Peyer's patch (tissue), 4 donors: ENCODE data around the gene TACO1. TPM values are rescaled to one million over a fixed set of nuclear protein-coding genes. Genes with fewer than 3 reads are reported as not detected.
A peak's percentile ranks its signal among the peaks of the same experiment; 100 is the strongest.

Experiments used
- DNase-seq, 3 donors: peaks; one replicate each; pipeline ENCODE4 v3.0.0-alpha.2; 2017 to 2019
- H3K27ac ChIP-seq, 4 donors: fragments of 200-600 bp; sonication (generic); one replicate each; pipeline ENCODE4 v1.5.1; 2016 to 2019
- H3K27me3 ChIP-seq, 2 donors: fragments of 200-600 bp; sonication (generic); one replicate each; pipeline ENCODE4 v1.5.1; 2019
- H3K36me3 ChIP-seq, 3 donors: fragments of 200-600 bp; sonication (generic); one replicate each; pipeline ENCODE4 v1.5.1; 2016 to 2019
- H3K4me1 ChIP-seq, 4 donors: fragments of 200-600 bp; sonication (generic); one replicate each; pipeline ENCODE4 v1.5.1; 2016 to 2019
- H3K4me3 ChIP-seq, 4 donors: fragments of 200-600 bp; sonication (generic); 1 replicate in 3 of 4; 2 replicates in 1 of 4; pipeline ENCODE4 v1.5.1; 2016 to 2019; ENCODE audit warnings: mild to moderate bottlenecking in 1 of 4
- H3K9me3 ChIP-seq, 4 donors: fragments of 200-600 bp; sonication (generic); one replicate each; pipeline ENCODE4 v1.5.1; 2016 to 2019; ENCODE audit warnings: mild to moderate bottlenecking in 1 of 4
- POLR2A ChIP-seq, 2 donors: fragments of 450-650 bp; IDR thresholded peaks; one replicate each; pipeline ENCODE4 v1.5.1; 2017; ENCODE audit warnings: antibody characterized with exemption in 2 of 2, mild to moderate bottlenecking in 2 of 2, moderate library complexity in 2 of 2
- total RNA-seq, 4 donors: library from RNA; depleted of rRNA; stranded (reverse); fragments of >200 nt; gene quantifications; one replicate each; pipeline ENCODE4 v1.1.0, GENCODE V29; 2016
- TF ChIP-seq, protein P1 (sequence below), 6 experiments: fragments of 450-650 bp in 4 of 6; fragments of 200-600 bp in 2 of 6; sonication (generic) in 1 of 6; IDR thresholded peaks; one replicate each; pipeline ENCODE4 v1.5.1; 2017 to 2019; ENCODE audit warnings: antibody characterized with exemption in 6 of 6, mild to moderate bottlenecking in 3 of 6, moderate library complexity in 1 of 6

The TACO1 gene
- total RNA-seq, 4 donors from 2014 or later = 12.4 to 38.7 (median 36.0) TPM

GRCh38 chr17:63596856-63597586 is 3.7 kb upstream of the TACO1 start:
- Histone ChIP-seq H3K9me3 (no peaks in the 10 kb centered on the region), H3K36me3 (peaks cover 0 to 10% (median 0%) of the 10 kb centered on the region in 3 donors), H3K27ac (no peak overlapping the region), H3K4me1 (peaks cover 0 to 15% (median 3%) of the 10 kb centered on the region in 4 donors), H3K27me3 (no peaks in the 10 kb centered on the region), H3K4me3 (no peak overlapping the region)
- no peak for DNase-seq
- TF ChIP-seq, protein P1, sequence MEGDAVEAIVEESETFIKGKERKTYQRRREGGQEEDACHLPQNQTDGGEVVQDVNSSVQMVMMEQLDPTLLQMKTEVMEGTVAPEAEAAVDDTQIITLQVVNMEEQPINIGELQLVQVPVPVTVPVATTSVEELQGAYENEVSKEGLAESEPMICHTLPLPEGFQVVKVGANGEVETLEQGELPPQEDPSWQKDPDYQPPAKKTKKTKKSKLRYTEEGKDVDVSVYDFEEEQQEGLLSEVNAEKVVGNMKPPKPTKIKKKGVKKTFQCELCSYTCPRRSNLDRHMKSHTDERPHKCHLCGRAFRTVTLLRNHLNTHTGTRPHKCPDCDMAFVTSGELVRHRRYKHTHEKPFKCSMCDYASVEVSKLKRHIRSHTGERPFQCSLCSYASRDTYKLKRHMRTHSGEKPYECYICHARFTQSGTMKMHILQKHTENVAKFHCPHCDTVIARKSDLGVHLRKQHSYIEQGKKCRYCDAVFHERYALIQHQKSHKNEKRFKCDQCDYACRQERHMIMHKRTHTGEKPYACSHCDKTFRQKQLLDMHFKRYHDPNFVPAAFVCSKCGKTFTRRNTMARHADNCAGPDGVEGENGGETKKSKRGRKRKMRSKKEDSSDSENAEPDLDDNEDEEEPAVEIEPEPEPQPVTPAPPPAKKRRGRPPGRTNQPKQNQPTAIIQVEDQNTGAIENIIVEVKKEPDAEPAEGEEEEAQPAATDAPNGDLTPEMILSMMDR (IDR thresholded peaks at IDR 0.05) = no peak
- no peak for TF ChIP-seq POLR2A (IDR thresholded peaks at IDR 0.05)

DNA sequence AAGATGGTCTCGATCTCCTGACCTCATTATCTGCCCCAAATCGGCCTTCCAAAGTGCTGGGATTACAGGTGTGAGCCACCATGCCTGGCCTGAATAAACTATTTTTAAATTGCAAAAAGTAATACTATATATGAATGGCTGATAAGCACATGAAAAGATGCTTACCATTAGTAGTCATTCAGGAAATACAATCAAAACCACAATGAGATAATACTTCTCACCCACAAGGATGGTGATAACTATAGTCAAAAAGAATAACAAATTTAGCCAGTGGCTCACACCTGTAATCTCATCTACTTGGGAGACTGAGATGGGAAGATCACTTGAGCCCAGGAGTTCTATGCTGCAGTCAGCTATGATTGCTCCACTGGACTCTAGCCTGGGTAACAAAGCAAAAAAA is 2.4 kb upstream of the TACO1 start:
- H3K4me3 ChIP-seq = no peak overlapping the region
- peaks cover 0 to 1% (median 0%) of the 10 kb centered on the region in 3 donors for H3K36me3 ChIP-seq
- no peak for DNase-seq
- TF ChIP-seq, protein P1 (IDR thresholded peaks at IDR 0.05) = no peak
- TF ChIP-seq POLR2A (IDR thresholded peaks at IDR 0.05) = no peak
- peaks cover 0 to 15% (median 3%) of the 10 kb centered on the region in 4 donors for H3K4me1 ChIP-seq
- no peak overlapping the region for H3K27ac ChIP-seq
- H3K9me3 ChIP-seq = no peaks in the 10 kb centered on the region
- H3K27me3 ChIP-seq = no peaks in the 10 kb centered on the region

- Histone ChIP-seq H3K4me3 (peak overlapping the region; percentile 78 to 98 (median 84)), H3K9me3 (no peaks in the 10 kb centered on the region), H3K27me3 (no peaks in the 10 kb centered on the region), H3K4me1 (peaks cover 0 to 15% (median 3%) of the 10 kb centered on the region in 4 donors), H3K36me3 (peaks cover 0 to 32% (median 0%) of the 10 kb centered on the region in 3 donors), H3K27ac (peak overlapping the region; percentile 82 to 95 (median 86))
- TF ChIP-seq, protein P1 (IDR thresholded peaks at IDR 0.05) = no peak
- no peak for TF ChIP-seq POLR2A (IDR thresholded peaks at IDR 0.05)
- peak in 2 of 3 donors; percentile 66 to 75 for DNase-seq
Measured at GRCh38 chr17:63601439-63602371, 1.0 kb downstream of the TACO1 start.

DNA sequence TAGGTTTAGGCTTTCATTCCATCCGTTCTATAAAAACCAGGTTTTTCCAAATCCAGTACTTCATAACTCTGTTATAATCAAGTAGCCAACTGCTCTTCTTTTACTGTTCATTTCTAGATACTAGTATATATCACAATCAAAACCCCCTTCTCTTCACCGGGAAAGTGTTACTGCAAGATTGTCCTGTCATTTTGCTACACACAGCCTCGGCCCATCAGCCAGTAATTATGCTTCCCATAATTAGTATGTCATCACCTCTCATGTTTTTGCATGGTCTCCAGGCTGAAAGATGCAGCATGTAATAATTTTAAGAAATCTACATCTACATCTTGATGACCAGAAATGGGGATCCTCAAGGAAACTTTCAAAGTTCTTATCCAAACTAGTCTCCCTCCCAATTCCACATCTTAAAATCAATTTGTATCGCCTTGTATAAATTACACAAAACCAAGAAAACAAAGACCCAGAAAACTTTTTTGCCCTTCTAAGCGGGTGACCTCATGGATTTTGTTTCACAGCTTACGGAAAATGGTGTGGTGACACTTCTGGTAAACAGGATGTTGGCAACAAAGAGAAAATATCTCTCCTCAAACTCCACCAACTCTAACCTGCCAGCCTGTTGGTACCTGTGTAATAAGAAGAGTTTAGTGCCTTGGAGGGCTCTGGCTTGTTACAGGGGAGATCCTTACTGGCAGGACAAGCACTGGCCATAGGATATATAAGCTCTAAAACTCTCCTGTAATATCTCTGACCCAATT is 9.3 kb downstream of the TACO1 start:
- Histone ChIP-seq H3K9me3 (no peaks in the 10 kb centered on the region), H3K4me3 (no peak overlapping the region), H3K27me3 (no peaks in the 10 kb centered on the region), H3K4me1 (no peaks in the 10 kb centered on the region), H3K36me3 (peaks cover 0 to 61% (median 0%) of the 10 kb centered on the region in 3 donors), H3K27ac (peak overlapping the region in 2 of 4 donors; percentile 17)
- no peak for DNase-seq
- TF ChIP-seq, protein P1 (IDR thresholded peaks at IDR 0.05) = no peak
- no peak for TF ChIP-seq POLR2A (IDR thresholded peaks at IDR 0.05)

- H3K4me3 ChIP-seq = no peak overlapping the region
- no peaks in the 10 kb centered on the region for H3K27me3 ChIP-seq
Measured at GRCh38 chr17:63610854-63611253, 10.2 kb downstream of the TACO1 start.

More at GRCh38 chr17:63610854-63611253, 10.2 kb downstream of the TACO1 start:
- Histone ChIP-seq H3K9me3 (no peaks in the 10 kb centered on the region), H3K36me3 (peaks cover 0 to 52% (median 0%) of the 10 kb centered on the region in 3 donors), H3K4me1 (no peaks in the 10 kb centered on the region), H3K27ac (peak overlapping the region in 2 of 4 donors; percentile 17 to 38)
- no peak for DNase-seq
- TF ChIP-seq, protein P1 (IDR thresholded peaks at IDR 0.05) = no peak
- TF ChIP-seq POLR2A (IDR thresholded peaks at IDR 0.05) = no peak
